SK-N-SH treated with all-trans-retinoic acid at 6 μM for 48 hours (cell line): ENCODE results near the gene EXOC7.

Experiments used
- ATAC-seq: fragments of 200-7000 bp; cut with Tn5 transposase; 3 replicates; pipeline ENCODE4 v1.9.1; 2020; ENCODE audit warnings: mild to moderate bottlenecking, moderate library complexity
- ARNTL ChIP-seq: fragments of 450-650 bp; formaldehyde crosslinking; IDR thresholded peaks from 2 replicates; pipeline ENCODE4 v1.5.0; 2020; ENCODE audit warnings: low read depth, mild to moderate bottlenecking, moderate library complexity, borderline replicate concordance
- BACH2 ChIP-seq: fragments of 250-450 bp; sonication (Bioruptor Pico); IDR thresholded peaks from 2 replicates; pipeline ENCODE4 v1.9.0; 2021; ENCODE audit warnings: mild to moderate bottlenecking, borderline replicate concordance
- CSDC2 ChIP-seq: fragments of 250-450 bp; sonication (Bioruptor Pico); IDR thresholded peaks from 2 replicates; pipeline ENCODE4 v1.5.0; 2020; ENCODE audit warnings: mild to moderate bottlenecking, moderate library complexity
- ESRRG ChIP-seq: fragments of 250-450 bp; sonication (Bioruptor Pico); IDR thresholded peaks from 2 replicates; pipeline ENCODE4 v1.6.1; 2021; ENCODE audit warnings: mild to moderate bottlenecking
- GLIS3 ChIP-seq: fragments of 250-450 bp; sonication (Bioruptor Pico); IDR thresholded peaks from 2 replicates; pipeline ENCODE4 v1.5.0; 2020; ENCODE audit warnings: mild to moderate bottlenecking, moderate library complexity
- ISL1 ChIP-seq: fragments of 250-450 bp; sonication (Bioruptor Pico); IDR thresholded peaks from 2 replicates; pipeline ENCODE4 v2.1.2; 2022; ENCODE audit warnings: mild to moderate bottlenecking, moderate library complexity
- OSR1 ChIP-seq: fragments of 250-450 bp; sonication (Bioruptor Pico); IDR thresholded peaks from 2 replicates; pipeline ENCODE4 v1.8.0; 2022; ENCODE audit warnings: moderate library complexity, mild to moderate bottlenecking, inconsistent platforms
- PATZ1 ChIP-seq: fragments of 250-450 bp; sonication (Bioruptor Pico); IDR thresholded peaks from 2 replicates; pipeline ENCODE4 v1.8.0; 2020; ENCODE audit warnings: mild to moderate bottlenecking, moderate library complexity, borderline replicate concordance
- PPARA ChIP-seq: fragments of 250-450 bp; sonication (Bioruptor Pico); IDR thresholded peaks from 2 replicates; pipeline ENCODE4 v1.5.0; 2020; ENCODE audit warnings: mild to moderate bottlenecking, borderline replicate concordance
- RARB ChIP-seq: fragments of 250-450 bp; sonication (Bioruptor Pico); IDR thresholded peaks from 2 replicates; pipeline ENCODE4 v1.8.0; 2021; ENCODE audit warnings: mild to moderate bottlenecking, moderate library complexity
- SNAI2 ChIP-seq: fragments of 250-450 bp; sonication (Bioruptor Pico); IDR thresholded peaks from 2 replicates; pipeline ENCODE4 v1.5.0; 2020; ENCODE audit warnings: mild to moderate bottlenecking, moderate library complexity
- TCF4 ChIP-seq: fragments of 250-450 bp; sonication (Bioruptor Pico); IDR thresholded peaks from 2 replicates; pipeline ENCODE4 v1.8.0; 2021; ENCODE audit warnings: mild to moderate bottlenecking, moderate library complexity, borderline replicate concordance
- TOX ChIP-seq: fragments of 250-450 bp; sonication (Bioruptor Pico); IDR thresholded peaks from 2 replicates; pipeline ENCODE4 v1.8.0; 2021; ENCODE audit warnings: mild to moderate bottlenecking, moderate library complexity, borderline replicate concordance
- ZC3H10 ChIP-seq: fragments of 250-450 bp; sonication (Bioruptor Pico); IDR thresholded peaks from 2 replicates; pipeline ENCODE4 v1.5.1; 2021; ENCODE audit warnings: mild to moderate bottlenecking, moderate library complexity
- ZFP30 ChIP-seq: fragments of 450-650 bp; formaldehyde crosslinking; IDR thresholded peaks from 2 replicates; pipeline ENCODE4 v1.5.0; 2022; ENCODE audit warnings: mild to moderate bottlenecking, moderate library complexity
- ZNF70 ChIP-seq: fragments of 450-650 bp; formaldehyde crosslinking; IDR thresholded peaks from 2 replicates; pipeline ENCODE4 v1.5.0; 2020; ENCODE audit warnings: mild to moderate bottlenecking, moderate library complexity
- ZNF8 ChIP-seq: fragments of 450-650 bp; formaldehyde crosslinking; IDR thresholded peaks from 2 replicates; pipeline ENCODE4 v1.5.0; 2020; ENCODE audit warnings: mild to moderate bottlenecking, moderate library complexity
- TF ChIP-seq, protein P1 (sequence below): fragments of 250-450 bp; sonication (Bioruptor Pico); IDR thresholded peaks from 2 replicates; pipeline ENCODE4 v1.8.0; 2021; ENCODE audit warnings: low read depth, mild to moderate bottlenecking, moderate library complexity, borderline replicate concordance
- TF ChIP-seq, protein P2 (sequence below): fragments of 250-450 bp; sonication (Bioruptor Pico); IDR thresholded peaks from 2 replicates; pipeline ENCODE4 v1.5.1; 2021; ENCODE audit warnings: mild to moderate bottlenecking, moderate library complexity
- TF ChIP-seq, protein P3 (sequence below): fragments of 250-450 bp; sonication (Bioruptor Pico); IDR thresholded peaks from 2 replicates; pipeline ENCODE4 v1.5.1; 2020; ENCODE audit warnings: low read depth, mild to moderate bottlenecking, moderate library complexity

EXOC7 gene

GRCh38 chr17:76090517-76091129, 13.0 kb downstream of the EXOC7 start:
- no peak for TF ChIP-seq BACH2
- TF ChIP-seq TCF4 = no peak
- no peak for TF ChIP-seq ZFP30
- TF ChIP-seq, protein P1, sequence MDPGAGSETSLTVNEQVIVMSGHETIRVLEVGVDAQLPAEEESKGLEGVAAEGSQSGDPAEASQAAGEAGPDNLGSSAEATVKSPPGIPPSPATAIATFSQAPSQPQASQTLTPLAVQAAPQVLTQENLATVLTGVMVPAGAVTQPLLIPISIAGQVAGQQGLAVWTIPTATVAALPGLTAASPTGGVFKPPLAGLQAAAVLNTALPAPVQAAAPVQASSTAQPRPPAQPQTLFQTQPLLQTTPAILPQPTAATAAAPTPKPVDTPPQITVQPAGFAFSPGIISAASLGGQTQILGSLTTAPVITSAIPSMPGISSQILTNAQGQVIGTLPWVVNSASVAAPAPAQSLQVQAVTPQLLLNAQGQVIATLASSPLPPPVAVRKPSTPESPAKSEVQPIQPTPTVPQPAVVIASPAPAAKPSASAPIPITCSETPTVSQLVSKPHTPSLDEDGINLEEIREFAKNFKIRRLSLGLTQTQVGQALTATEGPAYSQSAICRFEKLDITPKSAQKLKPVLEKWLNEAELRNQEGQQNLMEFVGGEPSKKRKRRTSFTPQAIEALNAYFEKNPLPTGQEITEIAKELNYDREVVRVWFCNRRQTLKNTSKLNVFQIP (CRISPR knock-in tag) = no peak
- TF ChIP-seq RARB = no peak
- TF ChIP-seq ZNF70 (CRISPR knock-in tag) = no peak
- TF ChIP-seq ZNF8 = no peak
- TF ChIP-seq TOX (CRISPR knock-in tag) = no peak
- TF ChIP-seq, all 23 proteins: peak for 0
- no peak for ATAC-seq

GRCh38 chr17:76089680-76090516, 13.7 kb downstream of the EXOC7 start:
- TF ChIP-seq OSR1 (CRISPR knock-in tag) (no peak), ARNTL (CRISPR knock-in tag) (no peak), ZC3H10 (CRISPR knock-in tag) (no peak), PATZ1 (CRISPR knock-in tag) (no peak), ZNF70 (CRISPR knock-in tag) (no peak), SNAI2 (CRISPR knock-in tag) (no peak), ZFP30 (no peak), ESRRG (CRISPR knock-in tag) (no peak), GLIS3 (CRISPR knock-in tag) (no peak), PPARA (CRISPR knock-in tag) (no peak), TOX (CRISPR knock-in tag) (no peak), CSDC2 (CRISPR knock-in tag) (no peak), ISL1 (no peak)
- TF ChIP-seq, protein P2, sequence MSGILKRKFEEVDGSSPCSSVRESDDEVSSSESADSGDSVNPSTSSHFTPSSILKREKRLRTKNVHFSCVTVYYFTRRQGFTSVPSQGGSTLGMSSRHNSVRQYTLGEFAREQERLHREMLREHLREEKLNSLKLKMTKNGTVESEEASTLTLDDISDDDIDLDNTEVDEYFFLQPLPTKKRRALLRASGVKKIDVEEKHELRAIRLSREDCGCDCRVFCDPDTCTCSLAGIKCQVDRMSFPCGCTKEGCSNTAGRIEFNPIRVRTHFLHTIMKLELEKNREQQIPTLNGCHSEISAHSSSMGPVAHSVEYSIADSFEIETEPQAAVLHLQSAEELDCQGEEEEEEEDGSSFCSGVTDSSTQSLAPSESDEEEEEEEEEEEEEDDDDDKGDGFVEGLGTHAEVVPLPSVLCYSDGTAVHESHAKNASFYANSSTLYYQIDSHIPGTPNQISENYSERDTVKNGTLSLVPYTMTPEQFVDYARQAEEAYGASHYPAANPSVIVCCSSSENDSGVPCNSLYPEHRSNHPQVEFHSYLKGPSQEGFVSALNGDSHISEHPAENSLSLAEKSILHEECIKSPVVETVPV = no peak
- TF ChIP-seq, protein P1 (CRISPR knock-in tag) = no peak
- ATAC-seq = no peak

GRCh38 chr17:76088868-76089576, 14.6 kb downstream of the EXOC7 start:
- TF ChIP-seq CSDC2 (CRISPR knock-in tag) (no peak), GLIS3 (CRISPR knock-in tag) (no peak), RARB (no peak), SNAI2 (CRISPR knock-in tag) (no peak), PPARA (CRISPR knock-in tag) (no peak), ZFP30 (no peak), TOX (CRISPR knock-in tag) (no peak)
- TF ChIP-seq, protein P1 (CRISPR knock-in tag) = no peak
- TF ChIP-seq, protein P2 = no peak
- TF ChIP-seq, protein P3, sequence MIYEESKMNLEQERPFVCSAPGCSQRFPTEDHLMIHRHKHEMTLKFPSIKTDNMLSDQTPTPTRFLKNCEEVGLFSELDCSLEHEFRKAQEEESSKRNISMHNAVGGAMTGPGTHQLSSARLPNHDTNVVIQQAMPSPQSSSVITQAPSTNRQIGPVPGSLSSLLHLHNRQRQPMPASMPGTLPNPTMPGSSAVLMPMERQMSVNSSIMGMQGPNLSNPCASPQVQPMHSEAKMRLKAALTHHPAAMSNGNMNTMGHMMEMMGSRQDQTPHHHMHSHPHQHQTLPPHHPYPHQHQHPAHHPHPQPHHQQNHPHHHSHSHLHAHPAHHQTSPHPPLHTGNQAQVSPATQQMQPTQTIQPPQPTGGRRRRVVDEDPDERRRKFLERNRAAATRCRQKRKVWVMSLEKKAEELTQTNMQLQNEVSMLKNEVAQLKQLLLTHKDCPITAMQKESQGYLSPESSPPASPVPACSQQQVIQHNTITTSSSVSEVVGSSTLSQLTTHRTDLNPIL (CRISPR knock-in tag) = no peak
- ATAC-seq = no peak
